Astrocyte of the cerebellum (primary cell): ENCODE data around the gene CCDC69.
A peak's percentile ranks its signal among the peaks of the same experiment; 100 is the strongest.
"Not testable (repeated sequence)": the region's sequence is repeated elsewhere in the genome, so short reads cannot be mapped to it uniquely, and the experiment has no call there.

Source experiments
- DNase-seq: peaks from one replicate; pipeline ENCODE4 v3.0.0-alpha.2; 2011; ENCODE audit warnings: low read depth
- H3K4me3 ChIP-seq: 2 replicates; pipeline ENCODE4 v1.5.1; 2011; ENCODE audit warnings: mild to moderate bottlenecking, low read depth, low read length, moderate library complexity
- CTCF ChIP-seq: IDR thresholded peaks from 2 replicates; pipeline ENCODE4 v1.5.1; 2012; ENCODE audit warnings: low read length, low read depth, moderate library complexity, mild to moderate bottlenecking; ENCODE audit errors: missing control alignments
- in situ Hi-C: cut with HindIII; loops from 2 replicates; pipeline ENCODE4 v1.10.0; 2017; ENCODE audit warnings: low sequenced_read_pairs

Gene CCDC69

DNA sequence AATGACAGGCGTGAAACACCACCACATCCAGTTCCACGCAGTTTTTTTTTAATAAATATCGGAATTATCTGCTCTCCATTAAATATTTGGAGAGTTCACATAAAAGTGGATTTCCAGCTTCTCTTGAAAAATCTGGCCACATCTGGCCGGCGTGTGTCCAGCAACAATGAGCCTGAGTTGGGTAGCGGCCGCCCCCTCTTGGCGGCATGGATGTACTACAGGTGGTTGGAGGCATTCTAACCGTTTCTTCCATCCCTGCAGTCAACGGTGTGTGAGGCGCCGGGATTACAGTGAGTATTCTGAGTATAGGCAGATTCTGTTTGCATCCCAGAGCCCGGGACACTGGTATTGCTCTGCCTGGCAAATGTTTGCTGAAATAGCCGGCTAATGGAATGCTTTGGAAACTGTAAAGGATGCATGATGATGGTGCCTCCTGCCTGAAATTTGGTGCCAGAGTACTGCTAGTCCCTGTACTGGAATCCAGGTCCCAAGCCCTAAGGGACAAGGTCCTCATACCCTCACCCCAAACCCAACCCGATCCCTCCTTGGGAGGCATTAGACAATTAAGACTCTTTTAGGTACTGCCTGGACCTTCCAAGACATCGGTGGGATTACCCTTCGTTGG is 15.5 kb upstream of the CCDC69 start:
- TF ChIP-seq CTCF: peak; percentile 90
- peak; percentile 34 for DNase-seq
- in situ Hi-C loops: no loop called here
- H3K4me3 ChIP-seq: no peak overlapping the region

DNA sequence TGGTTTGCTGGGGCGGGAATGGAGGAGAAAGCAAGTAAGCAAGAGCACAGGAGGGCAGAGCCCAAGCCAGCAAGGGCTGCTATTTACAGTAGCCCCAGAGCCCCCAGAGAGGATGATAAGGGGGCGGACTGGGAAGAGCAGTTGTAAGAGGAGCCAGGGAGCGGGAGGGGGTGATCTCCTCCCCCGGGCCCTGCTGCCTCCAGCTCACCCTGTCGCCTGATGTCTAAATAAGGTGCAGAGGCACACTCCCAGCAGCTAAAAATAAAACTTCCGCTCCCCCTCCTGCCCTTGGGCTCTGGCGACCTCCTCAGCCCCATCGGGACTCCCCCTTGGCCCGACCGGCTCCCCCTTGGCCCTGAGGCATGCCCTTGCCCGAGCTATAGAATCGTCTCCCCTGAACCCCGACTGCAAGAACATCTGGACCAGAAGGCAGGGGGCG is 14.4 kb upstream of the CCDC69 start:
- no peak for TF ChIP-seq CTCF

GRCh38 chr5:151237685-151238084 is 13.8 kb upstream of the CCDC69 start:
- no peak for DNase-seq
- no peak for TF ChIP-seq CTCF
- H3K4me3 ChIP-seq: no peak overlapping the region
- in situ Hi-C loops: no loop called here

More for the DNA sequence above, 14.4 kb upstream of the CCDC69 start:
- no peak overlapping the region for H3K4me3 ChIP-seq
- no peak for DNase-seq
- in situ Hi-C loops: no loop called here

DNA sequence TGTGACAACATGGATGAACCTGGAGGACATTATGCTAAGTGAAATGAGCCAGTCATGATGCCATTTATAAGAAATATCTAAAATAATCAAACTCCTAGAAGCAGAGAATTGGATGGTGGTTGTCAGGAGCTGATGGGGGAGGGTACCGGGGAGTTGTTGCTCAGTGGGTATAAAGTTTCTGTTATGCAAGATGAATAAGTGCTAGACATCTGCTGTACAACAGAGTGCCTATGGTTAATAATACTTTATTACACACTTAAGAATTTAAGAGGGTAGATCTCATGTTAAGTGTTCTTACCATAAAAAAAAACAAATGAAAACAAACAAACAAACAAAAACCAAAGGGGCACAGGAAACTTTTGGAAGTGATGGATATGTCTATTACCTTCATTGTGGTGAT is 13.0 kb upstream of the CCDC69 start:
- no peak for DNase-seq
- in situ Hi-C loops: no loop called here
- H3K4me3 ChIP-seq: no peak overlapping the region
- TF ChIP-seq CTCF: no peak

DNA sequence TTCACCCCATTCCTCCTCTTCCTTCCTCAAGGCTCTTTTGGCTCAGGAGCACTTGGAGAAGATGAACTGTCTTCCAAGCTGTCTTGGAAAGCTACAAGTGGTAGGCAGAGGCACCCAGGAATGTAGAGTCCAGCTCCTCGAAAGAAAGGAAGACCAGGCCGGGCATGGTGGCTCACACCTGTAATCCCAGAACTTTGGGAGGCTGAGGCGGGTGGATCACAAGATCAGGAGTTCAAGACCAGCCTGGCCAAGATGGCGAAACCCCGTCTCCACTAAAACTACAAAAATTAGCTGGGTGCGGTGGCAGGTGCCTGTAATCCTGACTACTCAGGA is 11.3 kb upstream of the CCDC69 start:
- in situ Hi-C loops, DNase-seq, H3K4me3 ChIP-seq: not testable (repeated sequence)

DNA sequence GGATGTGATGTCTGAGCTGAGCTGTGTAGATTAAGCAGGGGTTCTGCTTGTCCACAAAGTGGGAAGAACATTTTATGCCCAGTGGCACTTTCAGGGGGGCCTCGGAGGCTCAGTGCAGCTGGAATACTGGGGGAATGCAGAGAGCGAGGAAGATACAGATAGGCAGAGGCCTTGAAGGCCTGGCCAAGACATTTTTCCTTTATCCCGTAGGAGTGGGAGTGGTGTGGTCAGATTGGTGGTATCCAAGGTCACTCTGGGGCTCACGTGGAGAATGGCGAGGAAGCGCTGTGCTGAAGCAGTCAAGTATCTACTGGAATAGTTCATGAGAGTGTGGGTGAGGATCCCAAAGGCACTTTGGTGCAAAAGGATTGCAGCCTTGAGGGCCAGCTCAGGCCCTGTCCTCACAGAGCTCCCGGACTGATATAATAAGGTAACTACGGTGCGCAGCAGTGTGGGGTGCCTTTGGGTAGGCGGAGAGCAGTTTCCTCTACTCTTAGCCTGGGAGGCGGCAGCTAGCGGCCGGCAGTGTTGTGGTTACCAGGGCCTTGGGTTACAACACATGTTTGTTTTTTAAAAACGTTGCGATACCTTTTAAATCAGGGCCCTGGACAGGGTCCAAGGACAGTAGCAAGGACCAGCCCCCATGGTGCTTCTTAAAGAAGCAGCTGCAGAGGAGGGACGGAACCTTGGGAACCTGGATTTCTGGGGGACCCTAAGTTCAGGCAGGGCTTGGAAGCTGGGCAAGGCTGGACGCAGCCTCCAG is 10.8 kb upstream of the CCDC69 start:
- H3K4me3 ChIP-seq: no peak overlapping the region
- no peak for DNase-seq
- in situ Hi-C loops: no loop called here
- TF ChIP-seq CTCF: no peak

GRCh38 chr5:151233616-151234085 is 9.8 kb upstream of the CCDC69 start:
- in situ Hi-C loops: no loop called here
- no peak for DNase-seq
- H3K4me3 ChIP-seq: no peak overlapping the region
- TF ChIP-seq CTCF: no peak
